ENCODE results near the gene CAMK2D. TPM values are rescaled to one million over a fixed set of nuclear protein-coding genes. Genes with fewer than 3 reads are reported as not detected.

CAMK2D gene
- 46.6 and 92.7 TPM in 2 replicates for total RNA-seq

GRCh38 chr4:113761620-113762185, at the start of gene CAMK2D:
CAMK2D (minus strand) TSS chr4:113761738; CDS start chr4:113761068, 670 bp downstream.

Other genes with a start within 250 kb of the CAMK2D start
- 23.5 and 37.6 TPM in 2 replicates for gene ARSJ, start 217.9 kb upstream of the CAMK2D start, total RNA-seq